Keratinocyte (primary cell): ENCODE data around the gene ALG14. TPM values are rescaled to one million over a fixed set of nuclear protein-coding genes. Genes with fewer than 3 reads are reported as not detected.

ENCODE experiments used
- DNase-seq: peaks from one replicate; pipeline ENCODE4 v3.0.0-alpha.2; 2011; ENCODE audit warnings: low read depth, missing footprints, low spot score
- FAIRE-seq: peaks from 2 replicates; lab custom pipeline; 2011; peaks lifted over from hg19 to GRCh38; lab: Jason Lieb, UNC
- H2AFZ ChIP-seq: 2 replicates; pipeline ENCODE4 v1.6.0; 2012; ENCODE audit warnings: low read length, control low read depth, inconsistent platforms; ENCODE audit not compliant: control insufficient read depth
- H3K27ac ChIP-seq: 2 replicates; pipeline ENCODE4 v1.5.1; 2011; ENCODE audit warnings: low read length; ENCODE audit not compliant: control insufficient read depth, insufficient read depth
- H3K27me3 ChIP-seq: 3 replicates; pipeline ENCODE4 v1.6.0; 2011; ENCODE audit warnings: low read length; ENCODE audit not compliant: control insufficient read depth, insufficient read depth; ENCODE audit errors: extremely low read depth
- H3K36me3 ChIP-seq, 2 experiments: 2 replicates in 1 of 2; 3 replicates in 1 of 2; pipeline ENCODE4 v1.5.1; 2011; ENCODE audit warnings: low read length in 2 of 2, mild to moderate bottlenecking in 1 of 2; ENCODE audit not compliant: control insufficient read depth in 2 of 2, insufficient read depth in 2 of 2; ENCODE audit errors: extremely low read depth in 1 of 2
- H3K4me1 ChIP-seq: 3 replicates; pipeline ENCODE4 v1.5.1; 2011; ENCODE audit warnings: low read length; ENCODE audit not compliant: control insufficient read depth, insufficient read depth; ENCODE audit errors: extremely low read depth
- H3K4me2 ChIP-seq: 3 replicates; pipeline ENCODE4 v1.6.0; 2011; ENCODE audit warnings: low read depth, low read length; ENCODE audit not compliant: control insufficient read depth, insufficient read depth; ENCODE audit errors: extremely low read depth
- H3K4me3 ChIP-seq, 3 experiments: fragments of 200-600 bp in 1 of 3; sonication (generic) in 1 of 3; 2 replicates in 2 of 3; 3 replicates in 1 of 3; pipeline ENCODE4 v1.5.1; 2011 to 2016; ENCODE audit warnings: low read length in 3 of 3, mild to moderate bottlenecking in 3 of 3, control low read depth in 2 of 3, inconsistent platforms in 1 of 3, low read depth in 1 of 3, mixed read lengths in 1 of 3, mixed run types in 1 of 3, moderate library complexity in 1 of 3; ENCODE audit not compliant: control insufficient read depth in 2 of 3, insufficient read depth in 2 of 3; ENCODE audit errors: extremely low read depth in 1 of 3
- H3K79me2 ChIP-seq: 2 replicates; pipeline ENCODE4 v1.6.0; 2012; ENCODE audit warnings: low read length; ENCODE audit not compliant: control insufficient read depth, insufficient read depth
- H3K9ac ChIP-seq: 3 replicates; pipeline ENCODE4 v1.6.0; 2011; ENCODE audit warnings: low read length; ENCODE audit not compliant: control insufficient read depth, insufficient read depth; ENCODE audit errors: extremely low read depth
- H3K9me1 ChIP-seq: 3 replicates; pipeline ENCODE4 v1.6.0; 2011; ENCODE audit warnings: low read length; ENCODE audit not compliant: control insufficient read depth, insufficient read depth; ENCODE audit errors: extremely low read depth
- H3K9me3 ChIP-seq: 2 replicates; pipeline ENCODE4 v1.5.1; 2012; ENCODE audit warnings: low read depth, low read length; ENCODE audit not compliant: control insufficient read depth
- H4K20me1 ChIP-seq: 3 replicates; pipeline ENCODE4 v1.6.0; 2011; ENCODE audit warnings: low read length; ENCODE audit not compliant: control insufficient read depth, insufficient read depth; ENCODE audit errors: extremely low read depth
- CTCF ChIP-seq, 3 experiments: IDR thresholded peaks in 1 of 3; conservative IDR thresholded peaks in 1 of 3; optimal IDR thresholded peaks in 1 of 3; 2 replicates in 2 of 3; 3 replicates in 1 of 3; pipeline versions ENCODE3 to v1.5.1; 2011; ENCODE audit warnings: low read length in 3 of 3, mild to moderate bottlenecking in 3 of 3, moderate library complexity in 2 of 3, control low read depth in 1 of 3, inconsistent platforms in 1 of 3; ENCODE audit not compliant: insufficient read depth in 2 of 3; ENCODE audit errors: extremely low read depth in 1 of 3
- EZH2 ChIP-seq: IDR thresholded peaks from one replicate; pipeline ENCODE4 v1.6.1; 2012; ENCODE audit warnings: inconsistent platforms, mild to moderate bottlenecking, low read length, moderate library complexity
- dilution Hi-C: fragments of 300-500 bp; cut with MboI; formaldehyde crosslinking; loops from one replicate; pipeline ENCODE4 v1.7.0; 2020; ENCODE audit warnings: low sequenced_read_pairs; ENCODE audit not compliant: extremely low pct_ligation_motif_present
- polyA plus RNA-seq, 5 experiments: library from polyadenylated mRNA; depleted of rRNA in 3 of 5; stranded (reverse) in 3 of 5; stranded (forward) in 1 of 5; unstranded in 1 of 5; fragments of >200 nt; gene quantifications; 1 replicate in 1 of 5; 2 replicates in 3 of 5; 3 replicates in 1 of 5; pipeline versions ENCODE4 v1.2.1 to v1.2.3, GENCODE V29; 2011 to 2012; ENCODE audit warnings: missing spikeins in 2 of 5, low read depth in 1 of 5, low replicate concordance in 1 of 5

ALG14 gene
- polyA plus RNA-seq, 1 donor (not counting 4 experiments of a cell fraction or from before 2014, with no cell fraction given) = 4.6 TPM

GRCh38 chr1:95084317-95085176 is 11.8 kb upstream of the ALG14 start:
- Histone ChIP-seq H3K27ac (no peak overlapping the region), H2AFZ (no peak overlapping the region), H3K36me3 (no peaks in the 10 kb centered on the region), H3K4me2 (no peak overlapping the region), H3K79me2 (no peaks in the 10 kb centered on the region), H3K9me1 (no peaks in the 10 kb centered on the region), H3K9ac (no peak overlapping the region), H3K9me3 (no peaks in the 10 kb centered on the region), H3K4me3 (no peak overlapping the region), H3K27me3 (peaks cover 2% of the 10 kb centered on the region), H4K20me1 (no peaks in the 10 kb centered on the region), H3K4me1 (peaks cover 6% of the 10 kb centered on the region)
- dilution Hi-C loops = no loop called here
- peak; percentile 29 for FAIRE-seq
- no peak for DNase-seq
- TF ChIP-seq EZH2 = no peak
- TF ChIP-seq CTCF (optimal IDR thresholded peaks at IDR 0.05 in 1 of 3, IDR thresholded peaks at IDR 0.05 in 1 of 3, conservative IDR thresholded peaks at IDR 0.05 in 1 of 3; ENCODE audit: extremely low read depth in 1 of 3, insufficient read depth in 2 of 3, low read length in 3 of 3) = peak; percentile 58 to 75 (median 64)

- Histone ChIP-seq H3K9me1 (no peaks in the 10 kb centered on the region), H3K9me3 (no peaks in the 10 kb centered on the region), H3K4me1 (no peaks in the 10 kb centered on the region), H4K20me1 (no peaks in the 10 kb centered on the region), H3K36me3 (no peaks in the 10 kb centered on the region), H3K27me3 (peaks cover 7% of the 10 kb centered on the region), H3K27ac (no peak overlapping the region), H3K4me2 (no peak overlapping the region), H3K4me3 (no peak overlapping the region), H3K9ac (no peak overlapping the region), H2AFZ (no peak overlapping the region), H3K79me2 (no peaks in the 10 kb centered on the region)
- DNase-seq = no peak
- TF ChIP-seq CTCF (optimal IDR thresholded peaks at IDR 0.05 in 1 of 3, IDR thresholded peaks at IDR 0.05 in 1 of 3, conservative IDR thresholded peaks at IDR 0.05 in 1 of 3; ENCODE audit: extremely low read depth in 1 of 3, insufficient read depth in 2 of 3, low read length in 3 of 3) (no peak), EZH2 (no peak)
- dilution Hi-C loops = no loop called here
- FAIRE-seq = no peak
Measured at GRCh38 chr1:95080879-95081278, 8.1 kb upstream of the ALG14 start.
